Right lobe of liver (tissue), 4 donors: ENCODE data around the gene INAFM2.

Source experiments
- POLR2A ChIP-seq: fragments of 450-650 bp; IDR thresholded peaks from one replicate; pipeline ENCODE4 v1.6.1; 2017; ENCODE audit warnings: antibody characterized with exemption, mild to moderate bottlenecking
- TF ChIP-seq, protein P1 (sequence below), 4 donors: fragments of 200-600 bp in 3 of 4; fragments of 450-650 bp in 1 of 4; IDR thresholded peaks; one replicate each; pipeline versions ENCODE4 v1.5.1 to v1.8.0; 2016 to 2022; ENCODE audit warnings: antibody characterized with exemption in 4 of 4, mild to moderate bottlenecking in 2 of 4
- donor health status: DM: no; HTN: no; CAD: no.
- donor health status: DM: no; HTN: no; CAD: no.
- donor health status: DM: no; HTN: yes; CAD: no.

GRCh38 chr15:40320409-40320808 lies 3.1 kb upstream of the INAFM2 start:
- TF ChIP-seq, protein P1, sequence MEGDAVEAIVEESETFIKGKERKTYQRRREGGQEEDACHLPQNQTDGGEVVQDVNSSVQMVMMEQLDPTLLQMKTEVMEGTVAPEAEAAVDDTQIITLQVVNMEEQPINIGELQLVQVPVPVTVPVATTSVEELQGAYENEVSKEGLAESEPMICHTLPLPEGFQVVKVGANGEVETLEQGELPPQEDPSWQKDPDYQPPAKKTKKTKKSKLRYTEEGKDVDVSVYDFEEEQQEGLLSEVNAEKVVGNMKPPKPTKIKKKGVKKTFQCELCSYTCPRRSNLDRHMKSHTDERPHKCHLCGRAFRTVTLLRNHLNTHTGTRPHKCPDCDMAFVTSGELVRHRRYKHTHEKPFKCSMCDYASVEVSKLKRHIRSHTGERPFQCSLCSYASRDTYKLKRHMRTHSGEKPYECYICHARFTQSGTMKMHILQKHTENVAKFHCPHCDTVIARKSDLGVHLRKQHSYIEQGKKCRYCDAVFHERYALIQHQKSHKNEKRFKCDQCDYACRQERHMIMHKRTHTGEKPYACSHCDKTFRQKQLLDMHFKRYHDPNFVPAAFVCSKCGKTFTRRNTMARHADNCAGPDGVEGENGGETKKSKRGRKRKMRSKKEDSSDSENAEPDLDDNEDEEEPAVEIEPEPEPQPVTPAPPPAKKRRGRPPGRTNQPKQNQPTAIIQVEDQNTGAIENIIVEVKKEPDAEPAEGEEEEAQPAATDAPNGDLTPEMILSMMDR (IDR thresholded peaks at IDR 0.05), result no peak
- TF ChIP-seq POLR2A, result no peak
